GM12878 (cell line): Measurements from ENCODE around the gene RGS6. TPM values are rescaled to one million over a fixed set of nuclear protein-coding genes. Genes with fewer than 3 reads are reported as not detected.

Source experiments
- ATAC-seq: fragments of 200-7000 bp; cut with Tn5 transposase; 3 replicates; pipeline ENCODE4 v1.9.1; 2020; ENCODE audit warnings: mild to moderate bottlenecking, moderate library complexity
- BruUV-seq: library from RNA; stranded (reverse); fragments of 400-500 nt; replicated peaks from 2 replicates; lab custom pipeline; 2021; lab: Mats Ljungman, UMichigan
- CTCF ChIA-PET: fragments of 300-600 bp; sonication (Branson Sonifier 250); formaldehyde crosslinking; extraction: SDS; loops from one replicate; lab custom pipeline; 2021; ENCODE audit warnings: inconsistent platforms; lab: Yijun Ruan, JAX
- POLR2A ChIA-PET: fragments of 350-600 bp; formaldehyde crosslinking; extraction: SDS; loops from one replicate; lab custom pipeline; 2021; ENCODE audit warnings: inconsistent platforms; lab: Charles Lee
- RAD21 ChIA-PET: fragments of 300-600 bp; sonication (Branson Sonifier 250); formaldehyde crosslinking; loops from one replicate; lab custom pipeline; 2023; ENCODE audit warnings: antibody characterized with exemption; ENCODE audit not compliant: unreplicated experiment; lab: Charles Lee
- SMC1A ChIA-PET: fragments of 300-600 bp; sonication (Branson Sonifier 250); formaldehyde crosslinking; loops from one replicate; lab custom pipeline; 2023; ENCODE audit not compliant: unreplicated experiment, uncharacterized antibody; lab: Charles Lee
- DNase-seq: peaks from one replicate; pipeline ENCODE4 v3.0.0-alpha.2; 2011; ENCODE audit warnings: low read depth, low spot score
- FAIRE-seq: peaks from 3 replicates; lab custom pipeline; 2011; peaks lifted over from hg19 to GRCh38; lab: Jason Lieb, UNC
- H2AFZ ChIP-seq: 2 replicates; pipeline ENCODE4 v1.6.0; 2011; ENCODE audit warnings: low read depth, low read length, control low read depth; ENCODE audit not compliant: control insufficient read depth
- H3K27ac ChIP-seq: 2 replicates; pipeline ENCODE4 v1.5.1; 2011; ENCODE audit warnings: control low read depth; ENCODE audit not compliant: control insufficient read depth, insufficient read depth
- H3K27me3 ChIP-seq, 2 experiments: replicated peaks in 1 of 2; 2 replicates each; pipeline versions ENCODE4 v1.6.0 to v1.6.1; 2011; ENCODE audit warnings: low read length in 1 of 2; ENCODE audit not compliant: control insufficient read depth in 2 of 2, insufficient read depth in 2 of 2
- H3K36me3 ChIP-seq, 2 experiments: 2 replicates each; pipeline ENCODE4 v1.5.1; 2011; ENCODE audit warnings: low read length in 1 of 2; ENCODE audit not compliant: control insufficient read depth in 2 of 2, insufficient read depth in 2 of 2
- H3K4me1 ChIP-seq: 2 replicates; pipeline ENCODE4 v1.6.1; 2011; ENCODE audit warnings: mild to moderate bottlenecking, low read length, moderate library complexity, mixed read lengths; ENCODE audit not compliant: control insufficient read depth, insufficient read depth
- H3K4me2 ChIP-seq: 2 replicates; pipeline ENCODE4 v1.6.0; 2011; ENCODE audit warnings: control low read depth; ENCODE audit not compliant: control insufficient read depth, insufficient read depth
- H3K4me3 ChIP-seq: fragments of 200-600 bp; sonication (generic); 2 replicates; pipeline ENCODE4 v1.5.1; 2016
- H3K79me2 ChIP-seq: 2 replicates; pipeline ENCODE4 v1.6.0; 2011; ENCODE audit warnings: low read length; ENCODE audit not compliant: control insufficient read depth, insufficient read depth
- H3K9ac ChIP-seq: 2 replicates; pipeline ENCODE4 v1.8.0; 2011; ENCODE audit warnings: low read length, control low read depth, mixed read lengths; ENCODE audit not compliant: control insufficient read depth, insufficient read depth
- H3K9me3 ChIP-seq: replicated peaks from 3 replicates; pipeline ENCODE4 v1.5.1; 2011; ENCODE audit warnings: mild to moderate bottlenecking, low read length; ENCODE audit not compliant: control insufficient read depth, insufficient read depth
- H4K20me1 ChIP-seq: 2 replicates; pipeline ENCODE4 v1.6.0; 2011; ENCODE audit not compliant: control insufficient read depth, insufficient read depth
- BCL11A ChIP-seq: IDR thresholded peaks from 2 replicates; pipeline ENCODE4 v1.6.1; 2011; ENCODE audit warnings: low read depth, low read length
- BHLHE40 ChIP-seq, 2 experiments: fragments of 450-650 bp in 1 of 2; IDR thresholded peaks; 2 replicates each; pipeline ENCODE4 v1.6.1; 2011 to 2017; ENCODE audit warnings: low read depth in 2 of 2, borderline replicate concordance in 1 of 2, improper control_type of control experiment in 1 of 2, low read length in 1 of 2, mild to moderate bottlenecking in 1 of 2
- ETV6 ChIP-seq, 2 experiments: fragments of 450-650 bp in 1 of 2; IDR thresholded peaks in 1 of 2; conservative IDR thresholded peaks in 1 of 2; 2 replicates each; pipeline ENCODE4 v1.6.1; 2014; ENCODE audit warnings: antibody characterized with exemption in 1 of 2, borderline replicate concordance in 1 of 2, low read depth in 1 of 2, mild to moderate bottlenecking in 1 of 2, moderate library complexity in 1 of 2
- HDGF ChIP-seq: fragments of 450-650 bp; IDR thresholded peaks from 2 replicates; pipeline ENCODE4 v1.6.1; 2016; ENCODE audit warnings: antibody characterized with exemption
- LARP7 ChIP-seq: fragments of 450-650 bp; IDR thresholded peaks from 2 replicates; pipeline ENCODE4 v1.6.1; 2017; ENCODE audit warnings: mild to moderate bottlenecking
- MTA2 ChIP-seq: fragments of 450-650 bp; IDR thresholded peaks from 2 replicates; pipeline ENCODE4 v1.6.1; 2016; ENCODE audit warnings: low read depth, mild to moderate bottlenecking, moderate library complexity
- MXI1 ChIP-seq: fragments of 150-350 bp; IDR thresholded peaks from 2 replicates; pipeline ENCODE4 v1.6.1; 2011; ENCODE audit warnings: low read depth, mild to moderate bottlenecking, inconsistent platforms, low read length, improper control_type of control experiment
- MYB ChIP-seq: fragments of 150-350 bp; IDR thresholded peaks from 2 replicates; pipeline ENCODE4 v1.6.1; 2014; ENCODE audit warnings: mild to moderate bottlenecking, low read depth, low read length, borderline replicate concordance
- NFXL1 ChIP-seq: fragments of 450-650 bp; IDR thresholded peaks from 2 replicates; pipeline ENCODE4 v1.6.1; 2017; ENCODE audit warnings: antibody characterized with exemption, mild to moderate bottlenecking, borderline replicate concordance
- PAX5 ChIP-seq: IDR thresholded peaks from 2 replicates; pipeline ENCODE4 v1.6.1; 2011; ENCODE audit warnings: low read depth, low read length, borderline replicate concordance
- RCOR1 ChIP-seq: conservative IDR thresholded peaks from 2 replicates; pipeline ENCODE4 v1.6.1; 2012; ENCODE audit warnings: low read depth, low read length, improper control_type of control experiment
- TBL1XR1 ChIP-seq: IDR thresholded peaks from 2 replicates; pipeline ENCODE4 v1.6.1; 2012; ENCODE audit warnings: low read depth, low read length, improper control_type of control experiment
- WRNIP1 ChIP-seq: IDR thresholded peaks from 2 replicates; pipeline ENCODE4 v1.6.1; 2011; ENCODE audit warnings: low read depth, low read length, improper control_type of control experiment, borderline replicate concordance
- WGBS: methylation state at CpG from one replicate; pipeline ENCODE4 v1.1.6; 2016; ENCODE audit warnings: low lambda C conversion rate; ENCODE audit not compliant: insufficient replicate concordance, insufficient coverage; ENCODE audit errors: missing lambda C conversion rate; 5-methylcytosine and 5-hydroxymethylcytosine counted together
- in situ Hi-C: fragments of 300-500 bp; cut with MboI; formaldehyde crosslinking; loops from 9 replicates; pipeline ENCODE4 v1.14.3; 2018; ENCODE audit warnings: mixed read lengths
- intact Hi-C: fragments of 100-400 bp; cut with micrococcal nuclease; formaldehyde crosslinking; loops from one replicate; pipeline ENCODE4 v1.14.2; 2022; ENCODE audit not compliant: unreplicated experiment
- polyA plus RNA-seq, 11 experiments: library from polyadenylated mRNA; depleted of rRNA in 4 of 11; unstranded in 6 of 11; stranded (reverse) in 5 of 11; fragments of >200 nt; fragmentation: Nextera tagmentation in 4 of 11; fragmentation: Illumina TruSeq in 1 of 11; extraction: Ambion mirVana in 4 of 11; extraction: Trizol in 1 of 11; gene quantifications; 1 replicate in 1 of 11; 2 replicates in 10 of 11; pipeline versions ENCODE4 v1.2.1 to v1.2.3, GENCODE V29; 2011 to 2016; ENCODE audit warnings: inconsistent platforms in 2 of 11, missing spikeins in 2 of 11, low read depth in 1 of 11
- total RNA-seq, 4 experiments: library from RNA; depleted of rRNA in 3 of 4; stranded (reverse); fragments of >200 nt in 3 of 4; fragmentation: Illumina TruSeq in 1 of 4; extraction: Trizol in 1 of 4; gene quantifications; 2 replicates each; pipeline versions ENCODE4 v1.2.1 to v1.2.3, GENCODE V29; 2013 to 2021
- TF ChIP-seq, protein P1 (sequence below): IDR thresholded peaks from 2 replicates; pipeline ENCODE4 v1.6.1; 2011; ENCODE audit warnings: low read depth, low read length, improper control_type of control experiment, borderline replicate concordance
- TF ChIP-seq, protein P2 (sequence below): fragments of 450-650 bp; IDR thresholded peaks from 2 replicates; pipeline ENCODE4 v1.6.1; 2017; ENCODE audit warnings: low read depth, mild to moderate bottlenecking, moderate library complexity

RGS6 gene
- total and polyA plus RNA-seq, 10 of the 15 experiments (the other 5 are each of a cell fraction or from before 2014, with no cell fraction given): 3.9 to 18.1 (median 12.4) TPM

DNA sequence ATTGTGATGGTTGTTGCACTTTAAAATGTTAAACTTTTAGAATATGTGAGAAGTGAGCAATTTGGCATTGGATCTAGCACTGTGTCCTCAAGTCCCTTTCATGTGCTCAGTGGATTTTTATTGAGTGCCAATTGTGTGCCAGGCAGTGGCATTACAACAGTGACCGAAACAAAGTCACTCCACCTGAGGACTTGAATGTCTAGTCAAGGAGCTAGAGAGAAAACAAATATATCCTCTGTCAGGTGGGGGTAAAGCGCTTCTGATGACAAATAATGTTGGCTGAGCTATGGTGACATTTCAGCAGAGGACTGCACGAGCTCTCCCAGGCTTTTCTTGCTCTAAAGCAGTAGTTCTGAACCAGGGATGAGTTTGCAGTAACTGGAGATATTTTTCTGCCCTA is 240.4 kb downstream of the RGS6 start:
- TF ChIP-seq NFXL1: no peak
- no peak for TF ChIP-seq WRNIP1
- TF ChIP-seq BHLHE40 (IDR thresholded peaks at IDR 0.05; ENCODE audit: borderline replicate concordance in 1 of 2, low read depth in 2 of 2, low read length in 1 of 2): no peak
- no peak for TF ChIP-seq BCL11A
- TF ChIP-seq, protein P1, sequence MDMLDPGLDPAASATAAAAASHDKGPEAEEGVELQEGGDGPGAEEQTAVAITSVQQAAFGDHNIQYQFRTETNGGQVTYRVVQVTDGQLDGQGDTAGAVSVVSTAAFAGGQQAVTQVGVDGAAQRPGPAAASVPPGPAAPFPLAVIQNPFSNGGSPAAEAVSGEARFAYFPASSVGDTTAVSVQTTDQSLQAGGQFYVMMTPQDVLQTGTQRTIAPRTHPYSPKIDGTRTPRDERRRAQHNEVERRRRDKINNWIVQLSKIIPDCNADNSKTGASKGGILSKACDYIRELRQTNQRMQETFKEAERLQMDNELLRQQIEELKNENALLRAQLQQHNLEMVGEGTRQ: no peak
- TF ChIP-seq, protein P2, sequence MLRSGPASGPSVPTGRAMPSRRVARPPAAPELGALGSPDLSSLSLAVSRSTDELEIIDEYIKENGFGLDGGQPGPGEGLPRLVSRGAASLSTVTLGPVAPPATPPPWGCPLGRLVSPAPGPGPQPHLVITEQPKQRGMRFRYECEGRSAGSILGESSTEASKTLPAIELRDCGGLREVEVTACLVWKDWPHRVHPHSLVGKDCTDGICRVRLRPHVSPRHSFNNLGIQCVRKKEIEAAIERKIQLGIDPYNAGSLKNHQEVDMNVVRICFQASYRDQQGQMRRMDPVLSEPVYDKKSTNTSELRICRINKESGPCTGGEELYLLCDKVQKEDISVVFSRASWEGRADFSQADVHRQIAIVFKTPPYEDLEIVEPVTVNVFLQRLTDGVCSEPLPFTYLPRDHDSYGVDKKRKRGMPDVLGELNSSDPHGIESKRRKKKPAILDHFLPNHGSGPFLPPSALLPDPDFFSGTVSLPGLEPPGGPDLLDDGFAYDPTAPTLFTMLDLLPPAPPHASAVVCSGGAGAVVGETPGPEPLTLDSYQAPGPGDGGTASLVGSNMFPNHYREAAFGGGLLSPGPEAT: no peak
- no peak for TF ChIP-seq ETV6 (conservative IDR thresholded peaks at IDR 0.05 in 1 of 2, IDR thresholded peaks at IDR 0.05 in 1 of 2; ENCODE audit: borderline replicate concordance in 1 of 2, low read depth in 1 of 2)
- TF ChIP-seq MXI1: no peak
- no peak for TF ChIP-seq HDGF
- no peak for TF ChIP-seq MYB
- TF ChIP-seq RCOR1: no peak
- no peak for TF ChIP-seq LARP7
- no peak for TF ChIP-seq MTA2
- TF ChIP-seq PAX5: no peak
- TF ChIP-seq TBL1XR1: no peak
- DNase-seq (no peak), FAIRE-seq (no peak), ATAC-seq (no peak)
- WGBS: 14% methylated on average over 3 of the region's 3 CpGs
- Histone ChIP-seq H3K79me2 (no peaks in the 10 kb centered on the region), H3K36me3 (no peaks in the 10 kb centered on the region), H2AFZ (no peak overlapping the region), H3K4me2 (no peak overlapping the region), H3K27ac (no peak overlapping the region), H3K9ac (no peak overlapping the region), H4K20me1 (no peaks in the 10 kb centered on the region), H3K4me3 (no peak overlapping the region), H3K4me1 (no peaks in the 10 kb centered on the region), H3K27me3 (no peaks in the 10 kb centered on the region), H3K9me3 (no peaks in the 10 kb centered on the region)
- ChIA-PET POLR2A (interaction anchor here (1.2 kb wide), 1 partner anchor 47 kb away, joined by 3 read pairs; no protein-coding TSS in a partner anchor), RAD21 (interaction anchor here (1.1 to 3.3 kb wide), 4 partner anchors 8 to 78 kb away, joined by 3 to 12 read pairs (median 6); no protein-coding TSS in a partner anchor), CTCF (interaction anchor here (0.7 to 3.7 kb wide), 5 partner anchors 10 to 240 kb away, joined by 3 to 16 read pairs (median 4); partner anchors contain the start of gene RGS6), SMC1A (interaction anchor here (0.6 to 2.6 kb wide), 9 partner anchors 9 to 240 kb away, joined by 3 to 12 read pairs (median 3); partner anchors contain the start of gene RGS6)
- in situ Hi-C loops (no loop called here), intact Hi-C loops (no loop called here)
- no TSS peak for BruUV-seq
